GM21526 (cell line): ENCODE measurements around the gene RHPN2.
A peak's percentile ranks its signal among the peaks of the same experiment; 100 is the strongest.
"Not testable (repeated sequence)": the region's sequence is repeated elsewhere in the genome, so short reads cannot be mapped to it uniquely, and the experiment has no call there.

Source experiments
- ATAC-seq: cut with Tn5 transposase; IDR thresholded peaks from one replicate; pipeline ENCODE4 v1.9.1; 2021; ENCODE audit warnings: moderate library complexity; ENCODE audit not compliant: unreplicated experiment, low FRiP score

Gene RHPN2

DNA sequence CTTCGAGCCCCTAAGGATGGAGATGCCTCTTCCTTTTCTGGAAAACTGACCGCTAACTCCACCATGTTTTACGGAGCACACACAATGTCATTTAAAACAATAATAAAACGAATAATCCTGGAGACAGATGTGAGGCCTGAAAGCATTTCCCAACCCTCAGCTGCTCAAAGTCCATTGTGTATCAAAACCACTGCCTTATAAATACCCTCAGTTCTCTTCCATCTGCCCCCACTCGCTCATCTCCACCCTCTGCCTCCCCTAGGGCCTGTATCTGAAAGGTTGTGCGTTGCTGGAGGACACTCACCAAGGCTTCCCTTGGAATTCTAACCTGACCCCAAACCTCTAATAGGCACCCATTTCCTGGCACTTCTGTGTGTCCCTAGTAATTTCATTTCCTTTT lies 82.2 kb downstream of the RHPN2 start:
- not testable (repeated sequence) for ATAC-seq

GRCh38 chr19:32979807-32980206 lies 84.9 kb downstream of the RHPN2 start:
- not testable (repeated sequence) for ATAC-seq

DNA sequence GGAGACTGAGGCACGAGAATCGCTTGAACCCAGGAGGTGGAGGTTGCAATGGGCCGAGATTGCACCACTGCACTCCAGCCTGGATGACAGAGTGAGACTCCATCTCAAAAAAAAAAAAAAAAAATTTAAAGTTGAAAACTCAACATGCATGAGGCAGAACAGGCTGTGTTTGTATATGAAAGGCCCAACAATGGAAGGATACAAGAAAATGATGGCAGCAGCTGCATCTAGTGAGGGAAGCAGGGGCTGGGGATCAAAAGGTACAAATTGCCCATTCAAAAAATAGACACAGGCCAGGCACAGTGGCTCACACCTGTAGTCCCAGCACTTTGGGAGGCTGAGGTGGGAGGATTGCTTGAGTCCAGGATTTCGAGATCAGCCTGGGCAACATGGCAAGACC lies 86.9 kb downstream of the RHPN2 start:
- not testable (repeated sequence) for ATAC-seq

- ATAC-seq: no peak
Observed at GRCh38 chr19:32977280-32977679, 87.4 kb downstream of the RHPN2 start.

DNA sequence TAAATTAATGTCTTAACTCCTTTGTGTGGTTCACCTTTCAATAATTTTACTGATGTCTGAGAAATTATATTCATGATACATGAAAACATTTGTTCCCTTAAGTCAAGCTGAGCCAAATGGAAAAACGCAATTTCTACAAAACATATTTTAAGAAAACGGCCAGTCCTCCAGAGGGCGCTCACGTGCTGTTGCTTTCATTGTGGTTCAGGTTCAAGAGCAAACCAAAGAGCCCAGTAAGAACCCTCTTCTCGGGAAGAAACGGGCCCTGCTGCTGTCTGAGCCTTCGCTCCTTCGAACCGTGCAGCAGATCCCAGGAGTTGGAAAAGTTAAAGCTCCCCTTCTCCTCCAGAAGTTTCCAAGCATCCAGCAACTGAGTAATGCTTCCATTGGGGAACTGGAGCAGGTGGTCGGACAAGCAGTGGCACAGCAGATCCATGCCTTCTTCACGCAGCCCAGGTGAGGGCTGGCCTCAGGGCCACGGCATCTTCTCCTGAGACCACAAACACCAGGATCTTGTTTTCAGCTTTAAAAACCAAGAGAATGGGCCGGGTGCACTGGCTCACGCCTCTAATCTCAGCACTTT lies 88.4 kb downstream of the RHPN2 start:
- ATAC-seq: no peak

- peak; percentile 97 for ATAC-seq
Observed at GRCh38 chr19:32971715-32972540, 92.8 kb downstream of the RHPN2 start, which contains the start of the genes CEP89 and FAAP24. TSS of gene CEP89 (minus strand) at chr19:32971958. CDS start at chr19:32971874, 84 bp downstream. TSS of gene FAAP24 (plus strand) at chr19:32972242. CDS start at chr19:32973197, 955 bp downstream.

DNA sequence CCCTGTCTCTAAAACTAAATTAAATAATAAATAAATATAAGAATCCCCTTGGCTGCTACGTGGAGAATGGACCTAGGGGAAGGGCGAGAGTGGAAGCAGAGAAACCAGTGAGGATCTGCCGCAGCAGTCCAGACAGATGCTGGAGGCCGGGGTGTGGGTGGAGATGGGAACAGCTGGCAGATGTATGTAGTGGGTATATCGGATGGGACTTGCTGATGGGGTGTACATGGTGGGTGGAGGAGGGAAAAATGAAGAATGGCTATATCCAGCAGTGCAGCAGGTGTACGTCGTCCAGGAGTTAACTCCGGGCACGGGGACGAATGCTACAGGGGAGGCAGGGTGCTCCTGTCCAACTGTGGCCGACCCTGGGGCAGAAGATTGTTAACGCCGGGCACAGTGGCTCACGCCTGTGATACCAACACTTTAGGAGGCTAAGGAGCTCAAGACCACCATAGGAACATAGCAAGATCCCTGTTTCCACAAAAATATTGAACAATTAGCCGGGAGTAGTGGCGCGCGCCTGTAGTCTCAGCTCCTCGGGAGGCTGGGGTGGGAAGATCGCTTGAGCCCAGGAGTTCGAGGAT lies 93.6 kb downstream of the RHPN2 start:
- no peak for ATAC-seq

DNA sequence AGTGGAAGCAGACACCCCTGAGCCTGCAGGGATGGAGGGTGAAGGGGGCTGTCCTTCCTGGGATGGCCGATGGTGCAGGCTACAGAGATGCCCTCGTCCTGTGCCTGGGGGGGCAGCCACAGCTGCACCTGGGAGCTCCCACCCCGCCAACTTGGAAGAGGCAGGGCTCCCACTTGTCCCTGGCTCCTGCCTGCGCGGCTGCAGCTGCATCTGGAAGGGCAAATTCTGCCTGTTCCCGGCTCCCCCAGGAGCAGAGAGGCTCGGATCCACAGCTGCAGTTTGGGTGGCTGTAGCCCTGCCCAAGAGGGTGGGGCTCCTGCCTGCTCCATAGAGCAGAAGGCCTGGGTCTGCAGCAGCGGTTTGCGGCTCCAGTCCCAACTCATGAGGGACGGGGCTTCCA lies 95.1 kb downstream of the RHPN2 start:
- ATAC-seq: no peak

GRCh38 chr19:32966750-32967149 lies 97.9 kb downstream of the RHPN2 start:
- no peak for ATAC-seq

DNA sequence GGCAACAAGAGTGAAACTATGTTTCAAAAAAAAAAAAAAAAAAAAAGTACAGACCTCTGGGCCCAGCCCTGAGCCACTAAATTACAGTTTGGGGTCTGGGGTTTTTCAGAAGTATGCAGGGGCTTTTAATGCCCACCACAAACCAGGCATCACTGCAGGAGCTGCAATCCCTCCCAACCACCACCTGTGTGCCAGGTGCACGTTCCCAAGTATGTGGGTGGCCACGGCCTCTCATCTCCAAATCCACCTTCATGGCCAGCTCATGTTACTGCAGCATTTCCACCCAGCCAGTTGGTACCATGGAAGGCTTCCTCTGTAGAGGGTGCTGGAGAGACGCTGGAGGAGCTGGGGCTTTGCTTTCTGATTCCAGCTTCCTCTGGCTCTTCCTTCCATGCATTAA lies 119.4 kb downstream of the RHPN2 start:
- ATAC-seq: no peak

GRCh38 chr19:32941273-32941672 lies 123.4 kb downstream of the RHPN2 start:
- not testable (repeated sequence) for ATAC-seq

DNA sequence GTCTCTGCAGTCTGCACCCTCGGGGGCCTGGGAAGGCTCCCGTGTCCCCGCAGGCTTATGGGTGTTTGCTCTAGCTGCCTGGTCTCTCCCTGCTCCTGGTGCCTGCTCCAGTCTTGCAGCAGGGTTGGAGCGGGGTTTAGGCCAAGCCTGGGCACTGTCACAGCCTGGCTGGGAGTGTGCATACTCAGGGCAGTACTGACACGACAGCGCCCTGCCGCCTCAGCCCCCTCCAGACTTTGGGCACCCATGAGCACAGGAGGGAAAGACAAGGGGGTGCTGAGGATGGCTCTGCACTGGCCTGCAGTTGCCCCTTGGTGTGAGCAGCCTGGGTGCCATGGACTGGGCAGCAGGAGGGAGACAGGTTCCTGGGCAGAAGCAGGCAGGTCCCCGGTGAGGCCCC lies 128.6 kb downstream of the RHPN2 start:
- no peak for ATAC-seq

GRCh38 chr19:32935629-32936028 lies 129.1 kb downstream of the RHPN2 start:
- ATAC-seq: no peak

DNA sequence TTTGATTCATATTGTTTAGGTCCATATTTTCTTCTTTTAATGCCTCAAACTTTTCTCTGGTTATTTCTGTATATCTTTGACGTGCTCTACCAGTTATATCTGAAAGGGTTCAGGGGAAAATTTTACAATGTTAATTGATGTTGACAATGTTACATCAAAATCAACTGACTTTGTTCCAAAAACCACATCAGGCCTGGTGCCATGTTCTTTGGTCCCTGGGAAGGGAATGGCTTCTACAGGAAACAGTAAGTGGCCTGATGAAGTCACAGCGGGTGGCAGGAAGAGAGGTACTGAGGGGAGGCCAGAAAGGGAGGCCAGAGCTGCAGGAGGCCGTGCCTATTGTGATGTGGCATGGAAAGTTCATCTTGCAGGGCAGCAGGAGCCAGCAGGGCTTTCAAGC lies 131.1 kb downstream of the RHPN2 start:
- ATAC-seq: no peak

DNA sequence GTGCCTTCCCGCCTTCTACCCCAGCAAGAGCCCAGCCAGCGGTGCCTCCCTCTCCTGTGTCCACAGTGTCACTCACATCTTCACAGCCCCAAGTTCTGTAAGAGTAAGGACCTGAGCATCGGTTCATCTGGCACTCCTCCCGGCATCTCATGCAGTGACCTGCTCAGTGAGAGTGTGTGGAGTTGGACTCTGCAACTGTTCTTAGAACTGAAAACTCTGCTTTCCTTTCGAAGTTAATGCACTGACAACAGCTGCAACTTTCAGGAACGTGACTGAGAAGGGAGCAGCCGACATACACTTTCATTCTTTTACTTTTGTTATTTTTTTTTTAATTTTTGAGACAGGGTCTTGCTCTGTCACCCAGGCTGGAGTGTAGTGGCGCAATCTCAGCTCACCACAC lies 134.1 kb downstream of the RHPN2 start:
- no peak for ATAC-seq

GRCh38 chr19:32928806-32929205 lies 135.9 kb downstream of the RHPN2 start:
- no peak for ATAC-seq
